Thymus (tissue), 11 donors: ENCODE measurements around the gene MAP3K9. TPM values are rescaled to one million over a fixed set of nuclear protein-coding genes. Genes with fewer than 3 reads are reported as not detected.

ENCODE experiments used
- DNase-seq, 9 donors: peaks; one replicate each; pipeline ENCODE4 v3.0.0-alpha.2; 2013; ENCODE audit warnings: low spot score in 9 of 9, low read depth in 6 of 9, missing footprints in 1 of 9
- H3K27ac ChIP-seq, 2 donors: one replicate each; pipeline ENCODE4 v1.5.1; 2013; ENCODE audit warnings: control low read depth in 1 of 2, low read depth in 1 of 2, low read length in 1 of 2, mild to moderate bottlenecking in 1 of 2, moderate library complexity in 1 of 2
- H3K27me3 ChIP-seq, 2 donors: one replicate each; pipeline ENCODE4 v1.5.1; 2013; ENCODE audit warnings: low read length in 1 of 2; ENCODE audit not compliant: control insufficient read depth in 2 of 2, insufficient read depth in 1 of 2
- H3K36me3 ChIP-seq, 2 donors: one replicate each; pipeline ENCODE4 v1.5.1; 2013; ENCODE audit warnings: low read length in 1 of 2, mild to moderate bottlenecking in 1 of 2, moderate library complexity in 1 of 2; ENCODE audit not compliant: control insufficient read depth in 2 of 2, insufficient read depth in 2 of 2
- H3K4me1 ChIP-seq, 2 donors: one replicate each; pipeline ENCODE4 v1.5.1; 2013; ENCODE audit warnings: low read length in 2 of 2; ENCODE audit not compliant: control insufficient read depth in 2 of 2, insufficient read depth in 2 of 2
- H3K4me3 ChIP-seq, 2 donors: one replicate each; pipeline ENCODE4 v1.5.1; 2013; ENCODE audit warnings: low read length in 2 of 2, control low read depth in 1 of 2, mild to moderate bottlenecking in 1 of 2
- H3K9me3 ChIP-seq, 2 donors: one replicate each; pipeline ENCODE4 v1.5.1; 2013; ENCODE audit warnings: low read length in 1 of 2, mild to moderate bottlenecking in 1 of 2; ENCODE audit not compliant: control insufficient read depth in 2 of 2, insufficient read depth in 1 of 2
- WGBS: extraction: QIAGEN DNeasy Blood & Tissue Kit; methylation state at CpG from one replicate; pipeline ENCODE4 v1.1.7; 2013; 5-methylcytosine and 5-hydroxymethylcytosine counted together
- polyA plus RNA-seq: library from polyadenylated mRNA; stranded (reverse); fragments of 200-250 nt; gene quantifications from one replicate; pipeline ENCODE4 v1.2.3, GENCODE V29; 2013
- total RNA-seq: library from RNA; stranded (reverse); fragments of 120-200 nt; gene quantifications from one replicate; pipeline ENCODE4 v1.2.4, GENCODE V29; 2013
- donor health status: healthy.

MAP3K9 gene
- total and polyA plus RNA-seq, 2 donors: 0.47 to 0.75 TPM

DNA sequence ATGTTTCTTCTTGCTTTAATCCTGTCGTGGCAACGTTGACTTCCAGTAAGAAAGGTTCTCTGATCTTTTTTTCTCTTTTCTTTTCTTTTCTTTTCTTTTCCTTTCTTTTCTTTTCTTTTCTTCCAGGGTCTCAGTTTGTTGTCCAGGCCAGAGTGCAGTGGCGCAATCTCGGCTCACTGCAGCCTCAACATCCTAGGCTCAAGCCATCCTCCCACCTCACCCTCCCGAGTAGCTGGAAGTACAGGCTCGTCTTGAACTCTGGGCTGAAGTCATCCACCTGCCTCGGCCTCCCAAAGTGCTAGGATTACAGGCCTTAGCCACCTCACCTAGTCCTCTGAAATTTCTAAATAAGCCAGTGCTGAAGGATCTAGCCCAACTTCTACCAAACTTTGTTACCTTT lies 1.3 kb upstream of the MAP3K9 start:
- H3K27ac ChIP-seq: no peak overlapping the region
- H3K4me1 ChIP-seq: peaks cover 0 to 20% of the 10 kb centered on the region in 2 donors
- WGBS: 87% methylated on average over 7 of the region's 7 CpGs
- H3K36me3 ChIP-seq: no peaks in the 10 kb centered on the region
- no peaks in the 10 kb centered on the region for H3K9me3 ChIP-seq
- H3K4me3 ChIP-seq: no peak overlapping the region
- DNase-seq: no peak
- H3K27me3 ChIP-seq: peaks cover 6 to 30% of the 10 kb centered on the region in 2 donors

DNA sequence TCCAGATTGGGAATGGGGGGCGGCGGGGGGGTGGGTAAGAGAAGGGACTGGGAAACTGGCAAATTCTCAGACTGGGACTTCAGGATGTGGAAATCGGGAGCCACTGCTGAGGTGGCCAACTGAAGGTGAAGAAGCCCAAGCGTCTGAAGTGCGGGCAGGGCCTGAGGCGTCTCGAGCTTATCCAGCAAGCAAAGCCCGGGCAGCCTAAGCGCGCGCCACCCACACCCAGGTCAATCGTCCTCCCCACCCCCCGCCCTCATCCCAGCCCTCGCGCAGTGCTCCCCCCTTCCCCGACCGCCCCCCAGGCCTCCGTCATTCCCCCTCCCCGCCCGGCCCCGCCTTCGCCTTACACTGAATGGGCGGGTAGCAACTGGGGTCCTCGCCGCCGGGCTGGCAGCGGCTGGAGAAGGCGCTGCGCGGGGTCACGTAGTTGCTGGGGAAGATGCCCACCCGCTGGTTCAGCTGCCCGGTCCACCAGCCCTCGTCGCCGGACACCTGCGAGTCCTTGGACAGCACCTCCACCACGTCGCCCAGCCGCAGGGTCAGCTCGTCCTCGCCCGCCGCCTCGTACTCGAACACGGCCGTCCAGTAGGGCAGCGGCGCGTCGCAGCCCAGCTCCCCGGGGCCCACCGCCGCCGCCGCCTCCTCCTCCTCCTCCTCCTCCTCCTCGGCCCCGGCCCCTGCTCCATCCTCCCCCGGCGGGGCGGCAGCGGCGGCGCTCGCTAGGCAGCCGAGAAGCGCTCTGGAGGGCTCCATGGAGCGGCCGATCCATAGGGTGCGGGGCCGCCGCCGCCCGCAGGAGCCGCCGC lies 693 bp downstream of the MAP3K9 start:
- Histone ChIP-seq H3K4me3 (peak overlapping the region; percentile 41 to 78), H3K4me1 (peaks cover 0 to 20% of the 10 kb centered on the region in 2 donors), H3K36me3 (no peaks in the 10 kb centered on the region), H3K27me3 (peaks cover 6 to 32% of the 10 kb centered on the region in 2 donors), H3K9me3 (no peaks in the 10 kb centered on the region), H3K27ac (no peak overlapping the region)
- whole genome bisulfite sequencing: 2% methylated on average over 77 of the region's 77 CpGs
- DNase-seq: peak in 3 of 9 donors; percentile 18 to 26 (median 20)

DNA sequence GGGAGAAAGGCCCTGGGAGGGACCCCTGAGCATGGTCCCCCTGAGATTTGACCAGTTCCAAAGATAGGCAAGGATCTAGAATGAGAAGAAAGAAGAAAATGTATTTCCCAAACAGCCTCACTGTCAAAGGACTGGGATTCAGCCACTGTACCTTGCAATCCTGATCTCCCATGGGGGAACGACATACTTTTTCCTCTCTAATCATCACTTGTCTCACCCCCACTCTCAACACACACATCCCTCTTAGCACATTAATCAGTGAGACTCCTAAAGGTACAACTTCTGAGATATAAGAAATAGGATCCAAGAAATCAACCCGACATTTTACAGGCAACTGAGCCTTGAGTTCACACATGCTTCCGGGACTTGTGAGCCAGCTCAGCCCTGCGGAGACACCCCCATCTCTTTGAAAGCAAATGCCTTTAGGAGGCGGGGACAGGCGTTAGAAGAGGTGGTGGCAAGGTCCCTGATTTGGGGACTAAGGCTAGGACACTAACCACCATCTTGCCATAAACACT lies 1.4 kb downstream of the MAP3K9 start:
- 17% methylated on average over 6 of the region's 6 CpGs for WGBS
- no peaks in the 10 kb centered on the region for H3K9me3 ChIP-seq
- no peaks in the 10 kb centered on the region for H3K36me3 ChIP-seq
- H3K4me3 ChIP-seq: peak overlapping the region; percentile 41 to 78
- peaks cover 6 to 32% of the 10 kb centered on the region in 2 donors for H3K27me3 ChIP-seq
- no peak overlapping the region for H3K27ac ChIP-seq
- peaks cover 0 to 20% of the 10 kb centered on the region in 2 donors for H3K4me1 ChIP-seq
- peak in 3 of 9 donors; percentile 28 to 56 (median 55) for DNase-seq

DNA sequence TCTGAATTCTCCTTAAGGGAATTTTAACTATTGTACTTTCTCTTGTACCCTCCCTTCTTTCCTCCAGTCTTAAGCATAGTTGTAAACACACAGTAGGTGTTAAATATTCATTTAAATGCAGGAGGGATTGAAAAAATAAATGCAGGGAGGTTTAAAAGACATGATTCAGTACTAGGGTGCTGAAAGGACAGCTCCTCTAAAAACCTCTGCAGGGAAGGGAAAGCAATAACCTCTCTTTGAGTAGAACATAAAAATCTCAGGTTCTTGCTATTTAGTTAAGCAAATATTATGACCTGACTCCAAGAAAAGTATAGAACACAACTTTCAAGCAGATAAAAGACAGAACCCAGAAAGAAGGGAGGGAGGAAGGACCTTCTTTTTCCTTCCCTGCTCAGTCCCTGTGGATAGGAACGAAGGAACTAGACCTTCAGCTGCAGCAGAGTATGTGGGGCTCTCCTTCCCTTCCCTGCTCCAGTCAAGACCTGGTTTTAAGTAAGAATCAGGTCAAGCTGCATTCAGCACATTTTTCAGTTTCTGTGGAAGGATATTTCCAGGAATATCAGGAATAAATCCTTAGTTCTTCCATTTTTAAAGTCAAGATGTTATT lies 4.7 kb downstream of the MAP3K9 start:
- Histone ChIP-seq H3K36me3 (no peaks in the 10 kb centered on the region), H3K4me3 (no peak overlapping the region), H3K27ac (no peak overlapping the region), H3K4me1 (peaks cover 0 to 11% of the 10 kb centered on the region in 2 donors), H3K9me3 (no peaks in the 10 kb centered on the region), H3K27me3 (peaks cover 6 to 28% of the 10 kb centered on the region in 2 donors)
- 93% methylated on average over 1 of the region's 1 CpG for whole genome bisulfite sequencing
- peak in 1 of 9 donors; percentile 39 for DNase-seq

GRCh38 chr14:70803321-70804310 lies 5.7 kb downstream of the MAP3K9 start:
- DNase-seq: no peak
- Histone ChIP-seq H3K9me3 (no peaks in the 10 kb centered on the region), H3K36me3 (no peaks in the 10 kb centered on the region), H3K4me1 (peaks cover 0 to 9% of the 10 kb centered on the region in 2 donors), H3K4me3 (no peak overlapping the region), H3K27me3 (peaks cover 5 to 25% of the 10 kb centered on the region in 2 donors), H3K27ac (no peak overlapping the region)
- 47% methylated on average over 3 of the region's 3 CpGs for WGBS

GRCh38 chr14:70802379-70802778 lies 6.9 kb downstream of the MAP3K9 start:
- Histone ChIP-seq H3K4me3 (no peak overlapping the region), H3K4me1 (no peaks in the 10 kb centered on the region), H3K9me3 (no peaks in the 10 kb centered on the region), H3K27ac (no peak overlapping the region), H3K27me3 (peaks cover 0 to 13% of the 10 kb centered on the region in 2 donors), H3K36me3 (no peaks in the 10 kb centered on the region)
- no peak for DNase-seq
- WGBS: 93% methylated on average over 1 of the region's 1 CpG

GRCh38 chr14:70801836-70802235 lies 7.5 kb downstream of the MAP3K9 start:
- WGBS: 89% methylated on average over 5 of the region's 5 CpGs

DNA sequence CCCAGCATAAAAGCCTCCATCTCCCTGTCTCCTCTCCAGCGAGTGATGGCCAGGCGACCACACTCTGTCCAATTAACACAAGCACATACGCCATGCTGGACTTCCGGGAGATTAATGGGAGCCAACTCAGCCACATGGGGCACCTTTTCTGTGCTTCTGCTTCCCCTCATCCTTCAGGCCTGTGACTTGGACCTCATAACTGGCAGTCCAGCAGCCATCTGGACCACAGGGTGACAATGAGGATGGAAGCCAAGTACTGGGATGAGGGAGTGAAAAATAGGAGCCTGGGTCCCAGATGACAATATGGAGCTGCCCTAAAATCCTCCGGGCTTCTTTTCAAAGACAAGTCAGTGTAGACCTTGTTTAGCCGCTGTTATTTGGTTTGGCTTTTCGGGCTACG lies 12.8 kb downstream of the MAP3K9 start:
- H3K27ac ChIP-seq: no peak overlapping the region

More at GRCh38 chr14:70801836-70802235, 7.5 kb downstream of the MAP3K9 start:
- H3K9me3 ChIP-seq: no peaks in the 10 kb centered on the region
- no peaks in the 10 kb centered on the region for H3K4me1 ChIP-seq
- H3K36me3 ChIP-seq: no peaks in the 10 kb centered on the region
- H3K27ac ChIP-seq: no peak overlapping the region
- DNase-seq: no peak
- H3K27me3 ChIP-seq: peaks cover 0 to 8% of the 10 kb centered on the region in 2 donors
- no peak overlapping the region for H3K4me3 ChIP-seq

More for the DNA sequence above, 12.8 kb downstream of the MAP3K9 start:
- Histone ChIP-seq H3K4me3 (no peak overlapping the region), H3K27me3 (no peaks in the 10 kb centered on the region), H3K9me3 (no peaks in the 10 kb centered on the region), H3K4me1 (no peaks in the 10 kb centered on the region), H3K36me3 (no peaks in the 10 kb centered on the region)
- no peak for DNase-seq
- 96% methylated on average over 8 of the region's 8 CpGs for WGBS
